GM21381 (cell line): ENCODE results near the gene KAT2B.

Experiments
- ATAC-seq: cut with Tn5 transposase; IDR thresholded peaks from one replicate; pipeline ENCODE4 v1.9.1; 2021; ENCODE audit warnings: mild to moderate bottlenecking, moderate library complexity; ENCODE audit not compliant: unreplicated experiment

The KAT2B gene

GRCh38 chr3:20064796-20065564, 24.7 kb downstream of the KAT2B start:
- ATAC-seq, result no peak

GRCh38 chr3:20066079-20066478, 25.8 kb downstream of the KAT2B start:
- ATAC-seq, result no peak

GRCh38 chr3:20066850-20067617, 26.8 kb downstream of the KAT2B start:
- no peak for ATAC-seq

DNA sequence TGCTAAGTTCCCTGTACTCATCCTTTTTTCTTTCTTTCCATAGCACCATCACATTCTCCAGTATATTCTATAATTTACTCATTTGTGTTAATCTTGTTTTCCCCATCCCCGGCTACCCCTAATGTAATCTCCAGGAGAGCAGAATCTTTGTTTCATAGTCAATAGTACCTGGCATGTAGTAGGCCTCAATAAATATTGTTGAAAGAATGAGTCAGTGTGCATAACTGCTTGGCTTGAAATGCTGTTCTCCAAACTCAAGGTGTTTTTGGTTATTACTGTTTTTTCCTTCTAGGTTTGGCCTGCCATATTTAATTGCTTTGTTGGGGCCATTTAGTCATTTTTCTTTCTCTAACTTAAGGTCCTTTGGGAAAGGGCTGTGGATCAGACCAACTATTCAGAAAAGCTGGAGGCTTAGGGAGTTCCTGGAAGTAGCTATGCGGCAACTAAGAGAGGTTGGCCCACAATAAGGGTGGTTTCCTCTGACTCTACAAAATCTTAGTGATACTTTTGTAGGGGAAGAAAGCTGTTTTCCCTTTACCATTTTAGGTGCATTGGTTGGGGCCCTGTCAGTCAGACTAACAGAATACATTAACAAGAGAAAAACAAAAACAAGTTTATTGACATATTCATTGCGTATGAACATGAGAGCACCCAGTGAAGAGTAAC, 28.4 kb downstream of the KAT2B start:
- ATAC-seq, result no peak

DNA sequence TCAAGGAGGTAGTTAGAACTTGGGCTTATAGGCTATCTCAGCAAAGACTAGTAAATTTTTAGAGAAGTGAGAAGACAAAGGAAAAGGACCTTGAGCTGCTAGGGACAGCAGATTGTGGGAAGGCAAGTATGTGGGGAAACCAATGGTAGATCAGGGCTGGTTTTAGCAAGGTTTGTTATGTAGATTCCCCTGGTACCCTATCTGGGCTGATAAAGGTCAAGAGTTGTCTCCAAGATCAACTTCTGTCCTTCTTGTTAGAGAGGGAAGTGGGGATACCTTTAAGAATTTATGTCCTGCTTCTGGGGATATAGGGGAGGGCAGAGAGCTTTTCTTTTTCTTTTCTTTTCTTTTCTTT, 28.9 kb downstream of the KAT2B start:
- ATAC-seq, result no peak

DNA sequence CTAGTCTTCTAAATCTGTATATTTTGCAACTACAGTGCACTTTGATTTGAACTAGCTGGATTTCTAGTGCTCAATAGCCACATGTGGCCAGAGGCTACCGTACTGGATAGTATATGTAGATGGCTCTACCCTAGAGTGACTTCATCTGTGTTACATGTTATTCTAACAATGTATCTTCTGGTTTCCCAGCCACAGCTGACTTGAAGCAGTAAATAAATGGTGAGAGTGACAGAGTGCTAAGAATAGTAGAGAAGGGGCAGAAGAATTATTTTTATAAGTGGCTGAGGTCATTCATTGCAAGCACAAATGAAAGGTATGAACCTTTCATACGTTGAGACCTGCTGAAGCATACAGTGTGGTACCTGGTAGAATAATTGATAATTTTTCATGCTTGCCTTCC, 30.9 kb downstream of the KAT2B start:
- no peak for ATAC-seq

GRCh38 chr3:20072422-20072821, 32.2 kb downstream of the KAT2B start:
- no peak for ATAC-seq

GRCh38 chr3:20073068-20073467, 32.8 kb downstream of the KAT2B start:
- no peak for ATAC-seq

DNA sequence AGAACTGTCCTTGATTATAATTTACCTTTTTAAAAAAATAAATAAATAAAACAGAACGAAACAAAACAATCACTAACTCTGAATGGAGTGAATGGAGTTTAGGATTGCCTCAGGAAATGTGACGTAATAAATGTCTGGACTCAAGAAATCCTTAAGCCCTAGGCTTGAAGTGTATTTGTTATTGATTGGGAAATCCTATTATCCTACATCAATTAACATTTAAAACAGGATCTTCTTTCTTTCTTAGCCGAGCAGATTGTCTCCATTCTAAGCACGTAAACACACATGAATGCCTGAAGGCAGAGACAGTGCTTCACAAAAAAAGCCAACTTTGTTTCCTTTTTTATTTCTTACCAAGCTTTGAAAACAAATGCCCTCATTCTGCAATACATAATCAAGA, 33.4 kb downstream of the KAT2B start:
- ATAC-seq, result no peak

- ATAC-seq, result no peak
Observed at GRCh38 chr3:20074226-20075063, 34.2 kb downstream of the KAT2B start.

GRCh38 chr3:20075197-20075596, 35.0 kb downstream of the KAT2B start:
- no peak for ATAC-seq

DNA sequence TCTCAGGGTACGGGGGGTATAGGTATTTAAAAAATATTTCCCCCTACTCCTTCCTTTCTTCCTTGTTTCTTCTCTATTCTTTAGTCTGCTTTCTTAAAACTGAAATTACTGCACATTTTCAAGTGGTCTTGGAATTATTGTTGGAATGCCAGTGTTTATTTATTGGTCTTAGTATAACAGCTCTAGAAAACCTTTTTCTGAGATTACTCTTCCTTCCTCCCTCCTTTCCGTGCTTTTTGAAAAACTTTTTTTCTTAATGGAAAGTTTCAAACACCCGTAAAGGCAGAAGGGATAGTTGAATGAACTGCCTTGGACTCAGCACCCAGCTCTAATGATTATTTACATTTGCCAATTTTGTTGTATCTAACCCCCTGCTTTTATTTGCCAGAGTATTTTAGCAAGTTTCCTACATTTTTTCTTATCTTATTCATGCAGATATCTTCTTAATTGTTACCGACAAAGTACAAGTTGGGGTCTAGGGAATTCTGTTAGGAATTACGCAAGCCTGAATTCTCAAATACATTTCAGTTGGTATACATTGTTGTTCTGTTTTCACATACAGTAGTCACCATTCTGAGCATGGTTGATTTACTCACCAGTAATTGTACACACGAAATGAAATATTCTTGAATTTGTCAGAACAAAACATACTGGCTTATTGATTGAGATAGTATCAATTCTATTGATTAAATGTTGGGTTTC, 36.2 kb downstream of the KAT2B start:
- no peak for ATAC-seq

GRCh38 chr3:20077068-20077467, 36.8 kb downstream of the KAT2B start:
- no peak for ATAC-seq

- ATAC-seq, result no peak
Observed at GRCh38 chr3:20078194-20078714, 38.0 kb downstream of the KAT2B start.

- ATAC-seq, result no peak
Observed at GRCh38 chr3:20079621-20080020, 39.4 kb downstream of the KAT2B start.

DNA sequence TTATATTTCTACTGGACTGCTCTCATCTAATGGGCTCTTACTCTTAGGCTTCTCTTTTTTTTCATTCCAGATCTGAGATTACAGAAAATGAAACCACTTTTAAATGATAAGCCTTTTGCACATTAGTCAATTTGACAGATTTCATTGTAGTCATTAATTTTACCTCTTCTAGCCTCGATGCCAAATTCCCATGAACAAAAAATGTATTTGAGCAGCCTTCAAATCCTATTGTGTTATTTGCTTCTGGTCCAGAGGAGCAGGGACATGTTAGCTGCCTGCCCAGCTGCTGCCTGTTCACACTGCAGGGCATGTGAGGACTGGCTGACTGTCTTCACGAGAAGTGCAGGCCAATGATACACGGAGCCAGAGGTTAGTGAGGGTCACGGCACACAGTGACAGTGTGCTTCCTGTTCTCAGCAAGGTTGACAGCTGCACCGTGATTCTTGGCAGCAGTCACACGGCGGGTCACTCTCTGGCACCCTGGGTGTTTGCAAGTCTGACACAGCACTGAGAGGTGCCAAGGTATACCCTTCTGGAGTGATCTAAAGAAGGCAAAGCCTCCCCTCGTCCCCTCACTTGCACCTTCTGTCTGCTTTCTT, 40.8 kb downstream of the KAT2B start:
- peak; percentile 81 for ATAC-seq

DNA sequence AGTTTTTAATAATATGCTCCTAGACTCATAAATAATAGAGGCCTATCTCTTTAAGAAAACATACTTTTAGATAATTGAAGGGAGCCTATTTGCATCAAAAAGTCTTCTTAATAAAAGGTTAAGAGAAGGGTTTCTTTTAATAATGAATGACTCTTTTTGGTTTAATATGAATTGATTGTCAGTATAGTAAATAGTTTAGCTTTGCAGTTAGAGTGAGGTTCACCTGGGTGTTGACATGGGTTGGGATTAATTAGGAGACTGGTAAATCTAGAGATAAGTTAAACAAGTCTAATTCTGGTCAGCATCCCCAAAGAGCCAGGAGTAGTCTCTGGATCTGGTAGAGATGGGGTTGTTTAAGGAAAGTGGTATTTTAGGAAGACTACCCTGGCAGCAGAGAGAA, 43.0 kb downstream of the KAT2B start:
- ATAC-seq, result no peak

GRCh38 chr3:20083953-20084352, 43.7 kb downstream of the KAT2B start:
- no peak for ATAC-seq

DNA sequence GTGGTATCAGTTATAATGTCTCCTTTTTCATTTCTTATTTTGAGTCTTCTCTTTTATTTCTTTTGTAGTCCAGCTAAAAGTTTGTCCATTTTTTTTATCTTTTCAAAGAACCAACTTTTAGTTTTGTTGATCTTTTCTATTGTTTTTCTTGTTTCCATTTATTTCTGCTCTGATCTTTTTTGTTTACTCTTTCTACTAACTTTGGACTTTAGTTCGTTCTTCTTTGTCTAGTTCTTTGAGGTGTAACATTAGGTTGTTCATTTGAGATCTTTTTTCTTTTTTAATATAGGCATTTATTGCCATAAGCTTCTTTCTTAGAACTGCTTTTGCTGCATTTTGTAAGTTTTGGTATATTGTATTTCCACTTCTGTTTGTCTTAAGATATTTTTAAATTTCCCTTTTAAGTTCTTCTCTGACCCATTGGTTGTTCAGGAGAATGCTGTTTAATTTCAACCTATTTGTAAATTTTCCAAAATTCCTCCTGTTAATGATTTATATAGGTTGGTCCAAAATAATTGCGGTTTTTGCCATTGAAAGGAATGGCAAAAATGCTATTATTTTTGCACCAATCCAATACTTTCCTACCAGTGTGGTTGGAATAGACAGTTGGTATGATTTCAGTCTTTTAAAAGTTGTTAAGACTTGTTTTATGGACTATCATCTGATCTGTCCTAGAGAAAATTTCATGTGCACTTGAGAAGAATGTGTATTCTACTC, 51.2 kb downstream of the KAT2B start:
- ATAC-seq, result no peak
